Endometrial microvascular endothelial cells (primary cell): ENCODE results near the gene S100A10. TPM values are rescaled to one million over a fixed set of nuclear protein-coding genes. Genes with fewer than 3 reads are reported as not detected.

ENCODE experiments used
- in situ Hi-C: cut with HindIII; loops from 2 replicates; pipeline ENCODE4 v1.10.0; 2017; ENCODE audit warnings: low sequenced_read_pairs, low pct_unique_long_range_greater_than_20kb; ENCODE audit errors: inconsistent ontology term
- total RNA-seq: library from RNA; depleted of rRNA; stranded (reverse); fragments of >200 nt; gene quantifications from one replicate; pipeline ENCODE4 v1.2.3, GENCODE V29; 2015; ENCODE audit errors: inconsistent ontology term

The S100A10 gene, protein sequence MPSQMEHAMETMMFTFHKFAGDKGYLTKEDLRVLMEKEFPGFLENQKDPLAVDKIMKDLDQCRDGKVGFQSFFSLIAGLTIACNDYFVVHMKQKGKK
- 167 TPM for total RNA-seq

DNA sequence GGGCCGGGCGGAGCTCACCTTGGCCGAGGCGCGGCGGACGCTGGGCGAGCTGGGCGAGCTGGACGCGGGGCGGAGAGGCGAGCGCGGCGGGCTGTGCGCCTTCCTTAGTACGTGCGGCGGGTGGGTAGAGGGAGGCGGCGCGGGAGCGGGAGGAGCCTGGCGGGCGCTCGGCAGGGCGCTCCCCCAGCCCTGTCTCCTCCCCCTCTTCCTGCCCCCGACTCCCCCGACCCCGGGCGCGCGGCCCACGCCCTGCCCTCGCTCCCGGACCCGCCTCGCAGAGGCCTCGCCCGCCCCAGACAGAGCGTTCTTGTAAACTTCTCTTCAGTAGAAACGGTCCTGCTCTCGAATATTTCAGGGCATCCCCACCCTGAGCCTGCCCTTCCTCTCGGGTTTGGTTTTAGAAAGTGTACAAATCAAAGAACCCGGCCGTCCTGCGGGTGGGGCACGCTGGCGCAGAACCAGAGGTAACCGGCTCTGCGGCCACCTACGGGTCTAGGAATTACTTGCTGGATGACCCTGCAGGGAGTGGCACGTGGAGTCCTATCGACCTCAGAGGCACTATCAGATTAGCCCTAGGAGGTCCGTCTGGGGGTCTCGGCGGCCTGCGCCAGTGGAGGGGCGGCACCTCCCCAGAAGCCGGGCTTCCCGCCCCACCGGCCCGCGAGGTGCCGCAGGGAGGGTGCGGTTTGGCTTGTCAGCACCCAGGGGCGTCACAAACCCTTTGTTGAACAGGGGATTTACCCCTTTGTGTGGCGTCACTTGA is at the start of gene S100A10:
TSS of gene S100A10 (minus strand) at position 126 of the 763 bp plus-strand sequence. CDS start 7,629 bp downstream, outside the sequence.
- in situ Hi-C loops: loop anchor here (10.0 kb wide), 1 partner anchor 59 kb away; no protein-coding TSS in a partner anchor

DNA sequence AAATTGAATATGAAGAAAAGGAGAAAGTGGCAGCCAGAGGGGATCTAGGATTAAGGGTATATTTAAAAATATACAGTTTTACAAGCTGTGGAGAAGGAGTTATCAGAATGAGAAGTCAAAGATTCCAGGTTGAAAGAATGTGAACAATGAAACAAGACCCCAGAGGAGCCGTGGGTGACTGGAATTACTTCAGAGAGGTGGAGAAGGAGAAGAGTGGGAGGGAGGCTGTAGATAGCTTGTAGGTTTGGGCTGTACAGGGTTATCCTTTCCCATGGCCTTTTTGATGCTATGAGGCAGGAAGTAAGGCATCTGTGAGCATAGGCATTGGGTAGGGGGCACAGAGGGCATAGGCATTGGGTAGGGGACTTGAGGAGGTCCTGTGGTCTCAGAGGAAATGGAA is 48.4 kb upstream of the S100A10 start:
- in situ Hi-C loops: no loop called here

DNA sequence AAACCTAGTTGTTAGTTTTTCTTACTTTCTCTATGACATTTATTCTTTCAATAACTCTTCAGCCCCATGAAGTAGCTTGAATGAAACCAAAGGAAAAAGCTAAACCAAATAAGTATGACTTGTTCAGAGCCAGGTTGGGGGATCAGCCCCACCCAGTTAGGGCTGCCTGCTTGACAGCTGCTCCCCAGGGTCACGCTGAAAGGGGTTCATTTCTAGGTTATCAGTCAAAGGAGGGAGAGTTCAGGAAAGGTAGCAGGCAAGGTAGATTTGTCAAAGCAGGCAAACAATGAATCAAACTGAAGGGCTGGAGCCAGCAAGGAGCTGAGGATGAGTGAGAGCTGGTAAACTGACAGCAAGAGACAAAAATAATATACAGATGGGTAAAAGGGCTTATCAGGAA is 46.2 kb upstream of the S100A10 start:
- in situ Hi-C loops: no loop called here

DNA sequence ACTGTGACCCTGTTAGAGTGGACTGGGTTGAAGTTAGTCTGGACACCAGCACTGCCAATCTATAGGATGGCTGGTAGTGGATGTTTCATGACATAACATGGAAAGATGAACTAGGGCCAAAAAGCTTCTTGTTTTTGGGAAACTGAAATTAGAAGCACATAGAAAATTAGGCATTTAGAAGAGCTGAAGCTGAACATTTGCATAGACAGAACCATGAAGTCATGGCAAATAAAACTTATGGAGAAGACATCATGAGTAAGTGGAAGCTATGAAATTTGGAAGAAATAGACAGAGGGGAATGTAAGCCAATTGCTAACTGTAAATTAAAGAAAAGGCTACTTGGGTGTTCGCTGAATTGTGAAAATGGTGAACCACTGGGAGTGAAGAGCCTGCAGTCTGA is 45.8 kb upstream of the S100A10 start:
- in situ Hi-C loops: no loop called here

DNA sequence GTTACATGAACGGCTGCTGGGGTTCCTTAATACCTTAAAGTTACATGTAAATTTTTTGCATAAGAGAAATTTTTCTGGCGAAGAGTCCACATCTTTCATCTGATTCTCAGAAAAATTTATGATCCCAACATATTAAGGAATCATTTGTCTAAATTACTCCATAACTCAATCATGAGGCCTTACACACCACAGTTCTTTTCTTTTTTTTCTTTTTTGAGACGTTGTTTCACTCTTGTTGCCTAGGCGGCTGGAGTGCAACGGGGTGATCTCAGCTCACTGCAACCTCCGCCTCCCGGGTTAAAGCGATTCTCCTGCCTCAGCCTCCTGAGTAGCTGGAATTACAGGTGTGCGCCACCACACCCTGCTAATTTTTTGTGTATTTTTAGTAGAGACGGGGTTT is 45.2 kb upstream of the S100A10 start:
- in situ Hi-C loops: no loop called here

DNA sequence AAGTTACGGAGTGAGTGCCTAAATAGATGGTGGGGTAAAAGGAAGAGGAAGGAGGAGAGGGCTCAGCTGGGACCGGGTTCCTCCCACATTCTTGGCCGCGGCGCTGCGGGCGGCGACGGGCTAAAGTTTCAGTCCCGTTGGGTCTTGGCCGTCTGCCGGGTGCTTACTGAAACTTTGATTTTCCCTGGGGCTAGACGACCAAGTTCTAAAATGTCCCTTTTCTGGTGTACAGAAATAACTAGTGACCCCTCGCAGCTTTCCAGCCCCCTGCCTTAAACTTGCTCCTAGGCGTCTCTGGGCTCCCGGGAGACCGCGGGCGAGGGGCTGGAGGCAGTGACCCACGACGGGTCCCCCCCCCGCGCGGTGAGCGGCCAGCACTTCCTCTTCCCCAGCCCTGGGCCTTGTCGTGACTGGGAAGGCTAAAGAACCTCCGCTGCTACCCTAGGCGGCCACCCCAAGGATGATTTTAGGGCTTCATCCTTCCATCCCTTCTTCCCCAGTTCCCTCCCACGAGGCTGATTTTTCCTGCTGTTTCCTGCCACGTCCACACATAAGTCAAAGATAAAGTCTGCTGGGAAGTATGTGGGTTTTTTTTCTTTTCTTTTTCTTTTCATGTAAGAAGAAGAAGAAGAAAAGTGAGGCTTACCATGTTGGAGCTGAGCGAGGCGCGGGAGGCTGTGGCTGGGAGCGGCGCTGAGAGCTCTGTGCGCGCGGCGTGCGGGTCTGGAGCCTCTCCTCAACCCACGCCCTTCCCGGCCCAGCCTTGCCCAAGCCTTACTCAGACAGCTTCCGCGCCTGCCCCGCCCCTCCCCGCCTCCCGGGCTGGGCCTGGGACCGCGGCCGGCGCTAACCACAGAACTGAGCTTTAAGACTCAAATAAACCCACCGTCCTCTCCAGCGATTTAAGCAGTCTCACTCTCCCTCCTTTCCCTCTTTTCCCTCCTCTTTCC is 42.9 kb upstream of the S100A10 start, which contains the start of gene S100A11:
TSS of gene S100A11 (minus strand) at position 738 of the 950 bp plus-strand sequence. CDS start at position 649, 89 bp downstream.
- in situ Hi-C loops: no loop called here

DNA sequence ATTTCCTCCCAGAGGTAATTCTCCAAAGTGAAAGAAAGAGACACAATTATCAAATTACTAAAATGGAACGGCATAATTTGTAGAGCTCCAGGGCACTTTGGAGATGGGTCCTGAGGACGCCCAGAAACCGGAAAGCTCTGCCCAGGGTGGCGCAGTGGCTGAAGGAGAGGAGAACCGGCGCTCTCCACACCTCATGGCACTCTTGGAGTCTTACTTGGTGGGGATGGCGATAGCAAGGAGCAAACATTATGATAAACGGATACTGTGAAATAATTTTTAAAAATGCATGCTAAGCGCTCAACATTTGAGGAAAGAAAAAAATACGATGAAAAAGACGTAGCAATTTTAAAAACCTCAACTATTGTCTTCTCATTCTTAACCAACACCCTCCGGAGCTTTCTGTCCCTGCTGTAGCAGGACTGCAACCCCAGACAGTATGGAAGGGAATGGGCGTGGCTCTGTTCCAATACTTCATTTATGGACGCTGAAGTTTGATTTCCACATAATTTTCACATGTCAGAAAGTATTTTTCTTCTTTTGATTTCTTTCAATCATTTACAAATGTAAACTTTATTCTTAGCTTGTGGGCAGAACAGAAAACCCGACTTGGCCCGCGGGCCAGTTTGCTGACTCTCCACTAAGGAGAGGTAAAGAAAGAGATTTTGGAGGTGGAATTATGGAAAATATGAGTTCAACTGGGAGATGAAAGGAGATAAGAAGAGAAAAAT is 42.0 kb upstream of the S100A10 start:
- in situ Hi-C loops: no loop called here

DNA sequence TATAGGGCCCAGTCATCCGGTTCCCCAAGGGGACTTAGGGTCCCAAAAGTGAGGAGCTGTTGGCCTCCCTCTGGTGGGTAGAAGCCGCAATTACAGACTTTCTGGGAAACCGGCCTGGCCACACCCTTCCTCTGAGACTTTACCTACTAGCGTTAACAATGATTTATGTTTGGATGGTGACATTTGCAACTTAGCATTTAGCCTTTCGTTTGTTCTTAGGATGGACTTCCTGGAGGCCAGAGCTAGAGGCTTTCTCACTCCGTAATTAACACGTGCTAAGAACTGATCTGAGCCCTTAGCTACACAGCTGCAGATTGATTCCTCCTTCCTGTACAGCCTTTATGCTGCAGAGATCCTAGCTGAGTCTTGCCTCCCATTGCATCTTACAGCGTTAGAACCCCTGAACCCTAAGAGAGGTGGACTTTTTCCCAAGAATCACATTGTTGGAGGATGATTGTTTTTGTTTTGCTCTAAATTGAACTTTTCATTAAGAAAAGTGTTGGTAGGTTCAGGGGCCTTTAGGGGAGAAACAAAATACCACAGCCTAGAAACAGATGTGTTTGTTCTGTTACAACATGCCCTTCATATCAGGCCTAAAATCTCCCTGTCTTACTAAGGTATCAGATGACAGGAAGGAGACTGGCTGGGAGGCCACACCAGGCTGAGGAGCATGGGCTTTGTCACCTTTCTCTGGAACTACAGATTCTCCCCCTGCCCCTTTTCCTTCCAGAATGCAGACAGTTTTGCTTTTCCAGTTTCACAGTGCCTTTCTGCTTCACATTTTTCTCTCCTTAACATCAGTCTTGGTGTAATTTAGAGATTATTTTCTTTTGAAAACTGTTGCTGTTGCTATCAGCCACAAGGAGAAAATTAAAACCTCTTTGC is 41.2 kb upstream of the S100A10 start:
- in situ Hi-C loops: no loop called here

DNA sequence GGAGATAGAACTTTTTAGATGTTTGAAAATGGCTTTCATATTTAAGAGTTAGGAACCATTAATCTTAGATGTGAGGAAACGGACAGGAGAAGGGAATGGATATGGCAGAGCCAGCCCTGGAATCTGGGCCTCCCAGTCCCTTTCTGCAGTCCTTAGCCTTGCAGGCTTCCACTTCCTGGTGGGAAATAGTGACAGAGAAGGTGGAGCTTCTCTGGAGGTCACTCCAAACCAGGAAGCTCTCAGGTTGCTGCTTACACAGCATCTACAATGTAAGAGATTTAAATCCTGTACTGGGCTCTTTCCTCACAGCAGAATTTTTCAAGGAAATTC is 40.6 kb upstream of the S100A10 start:
- in situ Hi-C loops: no loop called here

DNA sequence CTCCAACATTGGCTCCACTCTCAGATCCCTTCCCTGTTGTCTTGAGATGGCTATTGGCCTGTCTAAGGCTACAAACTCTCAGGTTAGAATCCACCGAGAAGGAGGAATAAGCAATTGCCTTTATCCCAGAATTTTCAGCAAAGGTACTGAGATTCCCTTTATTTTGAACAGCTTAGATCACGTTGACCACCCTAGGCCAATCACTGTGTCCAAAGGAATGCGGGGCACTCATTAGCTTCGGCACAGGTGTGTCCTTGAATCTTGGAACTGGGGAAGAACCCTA is 36.2 kb upstream of the S100A10 start:
- in situ Hi-C loops: no loop called here

DNA sequence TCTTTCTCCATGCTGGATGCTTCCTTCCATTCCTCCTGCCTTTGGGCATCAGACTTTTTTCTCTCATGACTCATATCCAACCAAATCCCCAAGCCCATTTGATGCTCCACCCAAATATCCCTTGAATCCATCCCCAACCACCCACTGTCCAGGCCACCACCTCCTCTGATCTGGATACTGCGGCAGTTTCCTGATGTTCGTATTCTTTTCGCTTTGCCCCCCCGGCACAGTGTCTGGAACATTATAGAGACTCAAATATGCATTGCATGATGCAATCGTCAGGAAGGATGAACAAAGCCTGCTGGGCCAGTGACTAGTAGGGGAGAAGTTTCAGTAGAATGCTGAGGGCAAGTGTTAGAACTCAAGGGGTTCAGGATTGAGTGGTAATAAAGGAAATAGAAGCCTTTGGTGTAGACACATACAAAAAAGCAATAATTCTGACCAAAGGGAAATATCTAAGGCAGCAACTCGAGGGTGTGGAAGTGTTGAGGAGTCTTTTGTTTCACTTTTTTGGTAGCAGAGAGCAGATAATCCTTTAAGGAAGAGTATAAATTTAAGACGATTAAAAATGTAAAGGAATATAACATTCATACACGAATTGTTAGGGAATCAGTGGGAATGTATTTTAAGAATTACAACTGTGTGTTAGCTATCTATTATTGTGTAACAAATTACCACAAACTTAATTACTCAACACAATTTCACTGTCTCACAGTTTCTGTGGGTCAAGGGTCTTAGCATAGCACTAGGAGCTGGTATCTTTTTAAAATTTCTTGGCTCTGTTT is 35.7 kb upstream of the S100A10 start:
- in situ Hi-C loops: no loop called here

DNA sequence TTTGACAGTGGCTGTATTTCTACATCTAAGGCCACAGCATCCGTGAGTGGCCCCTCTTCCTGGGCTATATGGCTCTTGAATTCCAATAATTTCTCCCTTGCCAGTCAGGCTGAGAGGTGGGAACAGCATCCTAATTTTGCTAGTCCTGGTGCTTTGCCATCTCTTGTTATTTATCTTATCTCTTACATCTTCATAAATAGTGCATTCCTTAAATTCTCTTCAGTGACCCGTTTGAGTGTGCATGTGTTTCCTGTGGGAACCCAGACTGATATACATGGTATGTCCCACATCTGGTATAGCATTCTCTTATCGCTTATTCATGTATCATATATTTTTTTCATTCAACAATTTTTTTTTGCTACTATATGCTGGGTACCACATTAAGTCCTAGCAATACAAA is 33.2 kb upstream of the S100A10 start:
- in situ Hi-C loops: no loop called here

DNA sequence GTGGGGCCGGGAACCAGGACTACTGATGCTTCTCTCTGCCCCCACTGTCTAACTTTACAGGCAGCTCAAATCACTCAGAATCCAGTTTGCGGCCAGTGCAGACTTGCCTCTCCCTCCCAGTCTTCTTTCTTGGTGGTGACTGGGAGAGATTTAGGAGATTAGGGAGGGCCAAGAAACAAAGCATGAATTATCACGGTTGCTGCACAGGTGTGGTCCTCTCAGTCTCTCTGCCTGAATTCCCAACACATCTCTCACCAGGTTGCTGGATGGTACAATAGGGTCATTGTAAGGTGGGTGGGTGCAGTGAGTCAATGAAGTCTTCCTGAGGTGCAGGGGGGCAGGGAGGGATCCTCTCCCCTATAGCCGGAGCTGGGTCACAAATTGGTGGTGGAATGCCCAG is 30.6 kb upstream of the S100A10 start:
- in situ Hi-C loops: no loop called here

DNA sequence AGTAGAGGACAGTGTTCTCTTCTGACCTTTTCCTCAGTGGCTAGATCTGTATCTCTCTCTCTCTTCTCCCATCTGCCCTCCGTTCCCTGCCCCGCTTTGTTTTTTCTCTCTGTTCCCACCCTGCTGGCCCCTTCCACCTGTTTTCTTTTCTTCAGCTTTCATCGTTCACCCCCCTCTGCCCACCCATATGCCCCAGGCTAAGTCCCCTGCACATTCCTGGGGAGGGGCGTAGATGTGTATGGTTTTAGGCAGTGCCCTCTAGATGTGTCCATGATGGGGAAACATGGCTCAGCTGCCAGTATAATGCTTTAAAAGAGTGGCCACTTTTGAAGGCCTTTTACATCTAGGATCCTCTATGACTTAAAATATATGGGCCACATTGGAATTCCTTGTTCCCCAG is 29.6 kb upstream of the S100A10 start:
- in situ Hi-C loops: no loop called here

DNA sequence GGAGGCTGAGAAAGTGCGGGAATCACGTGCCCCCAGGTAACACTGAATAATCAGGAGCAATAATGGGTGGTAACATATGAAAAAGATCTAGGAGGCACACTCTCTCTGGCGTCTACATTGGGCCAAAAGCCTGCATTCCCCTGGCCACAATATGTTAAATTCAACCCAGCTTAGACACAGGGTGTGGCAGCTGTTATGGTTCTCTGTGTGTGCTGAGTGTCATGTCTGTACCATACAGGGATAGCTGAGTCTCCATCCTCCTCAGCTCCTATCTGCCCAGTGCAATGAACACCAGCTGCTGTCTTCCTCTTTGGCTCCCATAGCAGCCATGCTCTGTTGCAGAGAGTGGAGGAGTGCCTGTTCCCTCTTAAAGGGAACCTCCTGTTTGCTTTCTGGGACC is 28.8 kb upstream of the S100A10 start:
- in situ Hi-C loops: no loop called here

DNA sequence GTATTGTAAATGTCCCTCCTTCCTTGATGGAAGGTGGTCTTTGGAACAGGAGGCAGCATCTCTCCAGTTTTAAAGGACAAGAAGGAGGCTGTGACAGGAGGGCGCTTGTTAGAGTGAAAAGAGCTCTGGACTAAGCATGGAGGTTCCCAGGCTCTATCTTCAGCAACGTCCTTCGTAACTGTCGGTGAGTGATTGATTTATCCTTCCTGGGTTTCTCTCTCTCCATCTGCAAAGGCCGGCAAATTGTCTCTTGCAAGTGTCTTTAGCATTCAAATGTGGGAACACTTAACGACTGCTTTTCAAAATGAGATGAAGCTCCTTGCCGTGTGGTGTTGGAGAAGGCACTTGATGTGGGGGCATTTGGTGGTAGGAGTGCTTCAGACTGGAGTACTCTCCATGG is 27.9 kb upstream of the S100A10 start:
- in situ Hi-C loops: no loop called here

DNA sequence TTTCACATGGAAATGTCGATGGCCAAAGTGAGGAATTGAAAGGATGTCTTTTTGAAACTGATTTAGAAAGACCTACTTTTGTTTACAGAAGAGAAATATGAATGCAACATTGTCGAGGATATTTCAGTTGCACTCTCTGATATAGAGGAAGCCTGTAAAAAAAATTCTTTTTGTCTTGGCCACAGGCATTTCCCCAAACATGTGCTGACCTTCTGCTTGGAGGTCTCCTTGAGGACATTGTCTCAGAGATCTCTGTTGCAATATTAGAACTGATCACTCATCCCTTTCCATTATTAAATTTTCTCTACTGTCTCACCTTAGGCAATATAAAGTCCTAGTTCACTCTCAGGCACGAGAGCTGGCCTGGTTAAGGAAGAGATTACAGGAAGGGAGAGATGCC is 27.2 kb upstream of the S100A10 start:
- in situ Hi-C loops: no loop called here

DNA sequence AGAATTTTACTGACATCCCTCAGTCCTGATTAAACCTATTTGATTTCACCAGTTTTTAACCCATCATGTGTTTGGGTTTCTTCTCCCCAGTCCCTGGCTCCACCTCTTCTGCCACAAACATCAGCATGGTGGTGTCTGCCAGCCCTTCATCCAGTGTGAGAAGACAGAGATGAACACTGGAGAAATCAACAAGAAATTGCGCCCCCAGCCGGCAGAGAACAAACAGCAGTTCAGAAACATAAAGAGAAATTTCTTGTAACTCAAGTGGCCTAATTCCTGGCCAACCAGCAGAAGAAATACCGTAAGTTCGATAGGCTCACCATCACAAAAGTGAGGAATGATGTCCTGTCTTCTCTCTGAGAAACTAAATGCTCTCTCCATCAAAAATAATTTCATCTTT is 24.9 kb upstream of the S100A10 start:
- in situ Hi-C loops: no loop called here
